HG03558 (cell line): ENCODE results near the gene CAV1.

Experiments
- ATAC-seq: cut with Tn5 transposase; IDR thresholded peaks from one replicate; pipeline ENCODE4 v1.9.1; 2021; ENCODE audit warnings: moderate number of reproducible peaks; ENCODE audit not compliant: unreplicated experiment; ENCODE audit errors: extremely low read depth

The CAV1 gene

DNA sequence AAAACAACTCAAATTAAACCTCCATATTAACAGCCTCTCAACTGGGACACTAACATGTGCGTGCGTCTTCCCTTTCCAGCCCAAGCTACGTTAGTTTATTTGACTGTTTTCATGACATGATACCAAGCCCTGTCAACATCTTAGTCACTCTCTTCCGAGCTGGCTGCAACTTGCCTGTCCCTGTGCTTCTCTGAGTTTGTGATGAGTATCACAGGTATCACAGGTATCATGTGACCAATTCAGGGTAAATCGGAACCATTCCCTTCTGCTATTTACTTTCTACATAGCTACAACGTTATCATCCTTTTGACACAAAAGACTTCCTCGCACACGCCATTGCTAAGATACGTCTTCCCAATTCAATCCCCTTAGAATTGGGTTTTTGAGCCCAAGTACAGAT, 70.2 kb downstream of the CAV1 start:
- no peak for ATAC-seq

DNA sequence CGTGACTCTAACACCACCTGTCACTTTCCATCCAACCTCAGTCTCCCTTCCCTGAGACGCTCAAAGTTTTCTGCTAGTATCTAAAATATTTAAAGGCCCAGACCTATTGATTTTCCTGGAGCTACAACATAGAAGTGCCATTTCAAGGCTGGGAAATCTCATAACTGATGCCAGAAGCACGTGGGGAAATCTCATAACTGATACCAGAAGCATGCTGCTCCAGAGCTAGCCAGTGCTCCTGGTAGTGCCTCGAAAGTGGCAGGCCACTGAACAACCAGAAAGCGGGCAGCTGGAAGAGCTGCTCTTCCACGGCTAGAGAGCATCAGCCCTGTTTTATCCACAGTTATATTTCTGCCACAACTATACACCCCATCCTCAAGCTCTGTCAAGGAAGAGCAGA, 72.5 kb downstream of the CAV1 start:
- ATAC-seq, result no peak

DNA sequence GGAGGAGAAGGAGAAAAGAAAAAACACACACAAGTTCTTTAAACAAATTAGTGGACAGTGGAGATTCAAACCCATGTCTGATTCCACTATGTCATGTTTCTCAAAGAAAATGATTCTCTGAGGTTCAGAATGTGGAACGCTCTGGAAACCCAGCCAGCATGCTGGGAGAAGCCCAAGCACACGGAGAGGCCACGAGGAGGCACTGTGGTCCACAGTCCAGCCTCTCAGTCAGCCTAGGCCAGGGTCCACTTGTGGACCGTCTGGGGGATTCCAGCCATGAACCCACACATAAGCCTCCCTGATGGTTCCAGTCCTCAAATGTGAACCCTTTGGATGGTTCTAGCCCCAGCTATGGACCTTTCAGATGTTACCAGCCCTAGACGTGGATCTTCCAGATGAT, 73.4 kb downstream of the CAV1 start:
- no peak for ATAC-seq

DNA sequence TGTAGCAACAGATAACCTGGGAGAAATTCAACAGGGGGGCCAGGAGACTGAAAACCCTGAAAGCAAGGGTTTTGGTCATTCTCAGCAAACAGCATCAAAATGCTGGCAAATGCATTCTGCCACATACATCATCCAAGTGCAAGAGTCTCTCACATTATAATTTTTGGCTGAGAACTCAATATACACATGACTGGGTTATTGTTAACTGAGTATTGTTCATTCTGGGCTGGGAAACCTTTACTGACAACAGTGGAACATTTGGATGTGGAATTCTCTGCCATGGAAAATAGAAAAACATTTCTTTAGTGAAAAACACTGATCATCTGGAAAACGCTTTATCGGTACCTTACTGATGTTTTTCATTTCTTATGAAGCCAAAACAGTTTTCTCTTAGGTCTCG, 74.0 kb downstream of the CAV1 start:
- no peak for ATAC-seq

DNA sequence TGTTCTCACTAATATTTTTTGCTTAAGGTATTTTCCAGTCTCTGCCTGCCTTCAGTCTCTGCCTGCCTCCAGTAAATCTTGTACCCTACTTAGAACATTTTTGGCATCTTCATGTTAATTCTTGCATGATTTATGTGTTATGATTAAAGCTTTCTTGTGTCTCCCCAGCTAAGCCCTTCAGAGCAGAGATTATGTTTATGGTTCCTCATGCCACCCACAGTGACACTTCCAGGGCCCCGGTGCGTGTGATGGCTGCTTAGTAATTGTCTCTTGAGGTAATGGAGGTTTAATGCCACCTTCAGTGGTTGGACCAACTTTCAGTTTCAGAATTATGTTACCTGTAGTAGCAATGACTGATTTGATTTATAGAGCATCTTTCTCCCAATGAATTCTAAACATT, 76.6 kb downstream of the CAV1 start:
- no peak for ATAC-seq

- no peak for ATAC-seq
Observed at GRCh38 chr7:116607299-116607698, 82.5 kb downstream of the CAV1 start.

DNA sequence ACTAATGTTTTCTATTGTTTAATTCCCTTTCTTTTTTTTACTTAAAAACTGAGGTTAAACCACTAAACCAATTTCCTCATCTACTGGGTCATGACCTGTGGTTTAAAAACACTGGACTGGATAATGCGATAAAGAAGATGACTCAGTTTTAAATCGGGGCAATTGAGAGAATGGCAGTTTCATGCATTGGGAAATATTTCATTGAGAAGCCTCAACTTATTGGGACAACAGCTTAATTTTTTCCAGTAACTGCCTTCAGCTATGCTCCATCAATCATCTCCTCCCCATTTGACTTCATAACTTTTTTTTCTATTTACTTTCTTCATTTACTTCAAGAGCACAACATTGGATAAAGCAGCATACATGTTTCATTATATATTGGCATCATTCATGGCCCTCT, 85.4 kb downstream of the CAV1 start:
- ATAC-seq, result no peak

- no peak for ATAC-seq
Observed at GRCh38 chr7:116610721-116611120, 85.9 kb downstream of the CAV1 start.
